HG02678 (cell line): ENCODE measurements around the gene ACTL9.
"Not testable (repeated sequence)": the region's sequence is repeated elsewhere in the genome, so short reads cannot be mapped to it uniquely, and the experiment has no call there.

Experiments
- ATAC-seq: cut with Tn5 transposase; IDR thresholded peaks from one replicate; pipeline ENCODE4 v1.9.1; 2021; ENCODE audit warnings: mild to moderate bottlenecking, moderate library complexity; ENCODE audit not compliant: unreplicated experiment

Gene ACTL9, protein sequence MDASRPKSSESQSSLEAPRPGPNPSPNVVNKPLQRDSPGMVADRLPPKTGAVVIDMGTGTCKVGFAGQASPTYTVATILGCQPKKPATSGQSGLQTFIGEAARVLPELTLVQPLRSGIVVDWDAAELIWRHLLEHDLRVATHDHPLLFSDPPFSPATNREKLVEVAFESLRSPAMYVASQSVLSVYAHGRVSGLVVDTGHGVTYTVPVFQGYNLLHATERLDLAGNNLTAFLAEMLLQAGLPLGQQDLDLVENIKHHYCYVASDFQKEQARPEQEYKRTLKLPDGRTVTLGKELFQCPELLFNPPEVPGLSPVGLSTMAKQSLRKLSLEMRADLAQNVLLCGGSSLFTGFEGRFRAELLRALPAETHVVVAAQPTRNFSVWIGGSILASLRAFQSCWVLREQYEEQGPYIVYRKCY

DNA sequence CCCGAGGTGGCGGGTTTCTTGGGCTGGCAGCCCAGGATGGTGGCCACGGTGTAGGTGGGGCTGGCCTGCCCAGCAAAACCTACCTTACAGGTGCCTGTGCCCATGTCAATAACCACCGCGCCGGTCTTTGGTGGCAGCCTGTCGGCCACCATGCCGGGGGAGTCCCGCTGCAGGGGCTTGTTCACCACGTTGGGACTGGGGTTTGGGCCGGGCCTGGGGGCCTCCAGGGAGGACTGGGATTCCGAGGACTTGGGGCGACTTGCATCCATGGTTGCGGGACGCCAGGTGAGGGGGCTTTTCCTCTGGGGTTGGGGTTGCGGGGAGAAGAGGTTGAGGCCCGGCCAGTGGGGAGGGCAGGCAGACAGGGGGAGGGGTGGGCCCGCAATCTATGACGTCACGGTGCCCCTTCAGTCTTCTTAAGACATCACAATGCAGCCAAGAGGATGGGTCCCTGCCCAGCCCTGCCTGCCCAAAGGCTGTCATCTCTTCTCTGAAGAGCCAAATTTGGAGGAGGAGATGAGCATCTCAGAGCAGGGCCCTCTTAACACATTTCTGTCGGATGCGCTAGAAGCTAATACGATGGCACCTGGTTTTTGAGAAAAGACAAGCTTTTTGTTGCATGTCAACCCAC, at the start of gene ACTL9:
ACTL9 (minus strand) TSS at position 363 of the 631 bp plus-strand sequence; CDS start at position 269, 94 bp downstream.
- ATAC-seq = no peak

DNA sequence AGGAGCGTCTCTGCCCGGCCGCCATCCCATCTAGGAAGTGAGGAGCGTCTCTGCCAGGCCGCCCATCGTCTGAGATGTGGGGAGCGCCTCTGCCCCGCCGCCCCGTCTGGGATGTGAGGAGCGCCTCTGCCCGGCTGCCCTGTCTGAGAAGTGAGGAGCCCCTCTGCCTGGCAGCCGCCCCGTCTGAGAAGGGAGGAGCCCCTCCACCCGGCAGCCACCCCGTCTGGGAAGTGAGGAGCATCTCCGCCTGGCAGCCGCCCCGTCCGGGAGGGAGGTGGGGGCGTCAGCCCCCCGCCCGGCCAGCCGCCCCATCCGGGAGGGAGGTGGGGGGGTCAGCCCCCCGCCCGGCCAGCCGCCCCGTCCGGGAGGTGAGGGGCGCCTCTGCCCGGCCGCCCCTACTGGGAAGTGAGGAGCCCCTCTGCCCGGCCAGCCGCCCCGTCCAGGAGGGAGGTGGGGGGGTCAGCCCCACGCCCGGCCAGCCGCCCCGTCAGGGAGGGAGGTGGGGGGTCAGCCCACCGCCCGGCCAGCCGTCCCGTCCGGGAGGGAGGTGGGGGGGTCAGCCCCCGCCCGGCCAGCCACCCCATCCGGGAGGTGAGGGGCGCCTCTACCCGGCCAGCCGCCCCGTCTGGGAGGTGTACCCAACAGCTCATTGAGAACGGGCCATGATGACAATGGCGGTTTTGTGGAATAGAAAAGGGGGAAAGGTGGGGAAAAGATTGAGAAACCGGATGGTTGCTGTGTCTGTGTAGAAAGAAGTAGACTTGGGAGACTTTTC, 40.9 kb upstream of the ACTL9 start:
- not testable (repeated sequence) for ATAC-seq

DNA sequence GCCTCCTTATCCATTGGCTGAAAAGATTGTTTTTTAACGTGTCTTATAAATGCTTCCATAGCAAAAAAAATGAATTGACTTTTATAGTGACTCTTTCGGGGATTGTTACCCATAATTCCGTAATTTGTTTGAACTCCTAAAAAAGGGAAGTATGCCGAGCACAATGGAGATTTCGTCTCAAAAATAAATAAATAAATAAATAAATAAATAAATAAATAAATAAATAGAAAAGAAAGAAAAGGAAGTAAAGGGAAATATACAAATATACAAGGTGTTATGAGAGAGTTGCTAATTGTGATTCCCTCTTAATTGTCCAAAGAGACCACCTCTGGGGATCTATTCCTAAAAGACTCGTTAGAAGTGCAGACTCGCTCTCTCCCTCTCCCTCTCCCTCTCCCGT, 39.8 kb upstream of the ACTL9 start:
- no peak for ATAC-seq

DNA sequence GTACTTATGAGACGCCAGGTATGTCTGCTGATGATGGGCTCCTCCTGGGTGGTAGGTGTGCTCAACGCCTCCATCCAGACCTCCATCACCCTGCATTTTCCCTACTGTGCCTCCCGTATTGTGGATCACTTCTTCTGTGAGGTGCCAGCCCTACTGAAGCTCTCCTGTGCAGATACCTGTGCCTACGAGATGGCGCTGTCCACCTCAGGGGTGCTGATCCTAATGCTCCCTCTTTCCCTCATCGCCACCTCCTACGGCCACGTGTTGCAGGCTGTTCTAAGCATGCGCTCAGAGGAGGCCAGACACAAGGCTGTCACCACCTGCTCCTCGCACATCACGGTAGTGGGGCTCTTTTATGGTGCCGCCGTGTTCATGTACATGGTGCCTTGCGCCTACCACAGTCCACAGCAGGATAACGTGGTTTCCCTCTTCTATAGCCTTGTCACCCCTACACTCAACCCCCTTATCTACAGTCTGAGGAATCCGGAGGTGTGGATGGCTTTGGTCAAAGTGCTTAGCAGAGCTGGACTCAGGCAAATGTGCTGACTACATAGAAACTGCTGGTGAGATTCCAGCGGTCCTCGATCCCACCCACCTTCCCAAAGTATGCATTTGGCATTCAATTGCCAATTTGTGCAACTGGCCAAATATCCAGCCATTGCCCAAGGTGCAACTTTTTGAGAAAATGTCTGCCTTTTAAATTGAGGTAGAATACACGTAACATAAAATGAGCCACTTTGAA, 33.0 kb upstream of the ACTL9 start:
- ATAC-seq = no peak

DNA sequence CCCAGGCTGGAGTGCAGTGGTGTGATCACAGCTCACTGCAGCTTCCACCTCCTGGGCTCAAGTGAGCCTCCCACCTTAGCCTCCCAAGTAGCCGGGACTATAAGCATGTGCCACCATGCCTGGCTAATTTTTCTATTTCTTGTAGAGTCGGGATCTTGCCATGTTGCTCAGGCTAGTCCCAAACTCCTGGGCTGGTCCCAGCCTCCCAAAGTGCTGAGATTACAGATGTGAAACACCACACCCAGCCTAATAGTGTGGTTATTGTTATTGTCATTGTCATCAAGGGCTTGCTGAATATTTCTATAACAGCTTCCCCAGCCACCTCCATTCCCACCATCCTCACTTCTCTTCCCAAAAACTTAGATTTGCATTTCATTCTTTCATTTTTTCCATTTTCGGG, 25.7 kb upstream of the ACTL9 start:
- ATAC-seq = no peak

DNA sequence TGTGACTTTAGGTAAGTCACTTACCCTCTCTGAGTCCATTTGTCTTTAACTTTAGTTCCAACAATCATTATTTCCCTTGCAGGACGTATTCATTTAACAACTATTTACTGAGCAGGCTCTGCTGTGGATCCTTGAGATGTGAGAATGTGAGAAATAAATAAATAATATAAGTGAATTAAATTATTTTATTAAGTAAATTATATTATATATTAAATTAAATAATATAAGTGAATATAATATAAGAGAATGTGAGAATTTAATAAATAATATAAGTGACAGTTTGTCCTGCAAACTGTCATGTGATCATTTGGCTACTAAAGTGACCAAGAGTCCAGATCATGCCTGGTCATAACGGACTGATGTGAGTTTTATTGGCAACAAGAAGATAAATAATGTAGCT, 23.4 kb upstream of the ACTL9 start:
- no peak for ATAC-seq

DNA sequence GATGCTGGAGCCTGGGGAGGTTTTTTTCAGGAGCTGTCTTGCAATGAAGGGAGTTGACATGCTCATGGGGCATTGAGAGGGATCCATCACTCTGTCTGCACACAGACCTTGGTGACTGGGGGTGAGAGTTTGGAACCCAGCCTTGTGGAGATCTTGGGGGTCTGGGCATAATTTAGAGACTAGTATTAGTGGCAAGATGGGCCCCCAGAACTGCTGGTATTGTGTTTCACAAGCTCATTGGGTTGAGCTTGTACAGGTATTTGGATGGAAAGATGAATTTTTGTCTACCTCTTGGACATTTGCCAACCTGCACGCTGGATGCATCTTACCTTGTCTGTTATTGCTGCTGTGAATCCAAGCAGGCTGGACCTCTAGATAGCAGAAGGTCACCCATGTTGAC, 22.7 kb upstream of the ACTL9 start, which contains the start of gene OR2Z1:
OR2Z1 (plus strand) TSS at position 301 of the 400 bp plus-strand sequence. CDS start 9,395 bp downstream, outside the sequence.
- no peak for ATAC-seq

DNA sequence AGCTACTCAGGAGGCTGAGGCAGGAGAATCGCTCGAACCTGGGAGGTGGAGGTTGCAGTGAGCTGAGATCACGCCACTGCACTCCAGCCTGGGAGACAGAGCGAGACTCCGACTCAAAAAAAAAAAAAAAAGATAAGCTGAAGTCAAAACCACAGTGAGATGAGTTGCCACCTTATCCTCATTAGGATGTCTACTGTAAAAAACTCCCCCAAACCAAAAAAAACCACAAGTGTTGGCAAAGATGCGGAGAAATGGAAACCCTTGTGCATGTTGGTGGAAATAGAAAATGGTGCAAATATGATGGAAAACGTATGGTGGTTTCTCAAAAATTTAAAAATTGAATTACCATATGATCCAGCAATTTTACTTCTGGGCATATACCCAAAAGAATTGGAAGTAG, 11.7 kb upstream of the ACTL9 start:
- not testable (repeated sequence) for ATAC-seq

DNA sequence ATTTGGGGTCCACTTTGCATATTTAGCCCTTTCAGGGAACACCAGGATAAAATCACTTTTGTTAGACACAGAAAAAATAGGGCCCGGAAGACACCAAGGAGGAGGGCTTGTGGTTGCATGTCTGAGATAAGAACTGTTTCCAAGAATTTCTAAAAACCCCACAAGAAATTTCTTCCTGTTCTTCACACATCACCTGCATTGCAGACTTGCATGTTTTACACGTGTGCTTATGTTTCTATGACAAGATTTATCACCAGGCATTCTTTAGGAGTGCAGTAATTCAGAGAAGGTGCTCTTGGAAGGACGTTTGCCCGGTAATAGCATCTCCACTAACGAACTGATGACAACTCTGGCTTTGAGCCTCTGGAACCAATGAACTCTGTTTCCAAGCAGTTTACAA, 7.1 kb upstream of the ACTL9 start:
- no peak for ATAC-seq

DNA sequence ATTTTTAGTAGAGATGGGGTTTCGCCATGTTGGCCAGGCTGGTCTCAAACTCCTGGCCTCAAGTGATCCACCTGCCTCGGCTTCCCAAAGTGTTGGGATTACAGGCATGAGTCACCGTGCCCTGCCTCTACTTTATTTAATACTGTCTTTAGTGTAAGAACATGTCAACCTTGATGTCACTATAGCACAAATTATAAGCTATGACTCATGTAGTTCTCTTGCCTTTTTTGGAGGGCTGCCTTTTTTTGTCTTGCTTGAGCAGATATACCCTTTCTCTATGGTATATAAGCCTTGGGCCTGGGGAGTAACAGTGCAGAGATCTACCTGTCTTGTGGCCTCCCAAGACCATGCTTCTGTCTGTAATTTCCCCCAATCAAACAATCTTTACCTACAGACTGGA, 6.7 kb upstream of the ACTL9 start:
- not testable (repeated sequence) for ATAC-seq

DNA sequence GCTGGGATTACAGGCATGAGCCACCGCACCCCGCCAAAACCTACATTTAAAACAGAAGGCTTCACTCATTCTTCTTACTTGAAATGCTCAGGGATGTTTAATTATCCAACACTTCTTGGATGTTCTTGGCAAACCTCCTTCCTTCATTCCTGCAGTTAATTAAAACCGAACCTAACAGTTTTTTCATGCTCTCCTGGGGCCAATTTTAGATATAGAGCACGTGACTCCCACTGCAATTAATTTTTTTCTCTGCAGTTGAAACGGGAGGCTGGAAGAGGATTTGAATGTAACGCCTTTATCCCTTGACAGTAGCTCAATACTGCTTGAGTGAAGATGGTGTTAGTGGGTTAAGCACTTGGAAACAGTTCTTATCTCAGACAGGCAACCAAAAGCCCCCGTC, 4.6 kb upstream of the ACTL9 start:
- no peak for ATAC-seq

DNA sequence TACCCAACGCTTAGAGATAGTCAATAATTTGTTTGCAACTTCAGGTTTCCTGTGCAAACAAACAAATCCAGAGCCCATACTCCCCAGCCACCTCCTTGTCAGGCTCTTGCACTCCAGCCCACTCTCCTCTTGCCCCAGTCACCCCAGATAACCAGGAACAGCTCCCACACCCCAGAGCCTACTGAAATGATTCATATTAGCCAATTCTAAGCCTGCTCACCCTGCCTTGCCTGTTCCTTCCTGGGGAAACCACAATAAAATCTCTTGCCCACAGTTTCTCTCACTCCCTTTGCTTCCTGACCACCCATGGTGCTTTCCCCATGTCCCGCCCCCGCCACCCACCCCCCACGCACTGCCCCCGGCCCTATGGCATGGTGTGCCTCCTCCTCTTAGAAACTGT, 3.8 kb upstream of the ACTL9 start:
- ATAC-seq = no peak

DNA sequence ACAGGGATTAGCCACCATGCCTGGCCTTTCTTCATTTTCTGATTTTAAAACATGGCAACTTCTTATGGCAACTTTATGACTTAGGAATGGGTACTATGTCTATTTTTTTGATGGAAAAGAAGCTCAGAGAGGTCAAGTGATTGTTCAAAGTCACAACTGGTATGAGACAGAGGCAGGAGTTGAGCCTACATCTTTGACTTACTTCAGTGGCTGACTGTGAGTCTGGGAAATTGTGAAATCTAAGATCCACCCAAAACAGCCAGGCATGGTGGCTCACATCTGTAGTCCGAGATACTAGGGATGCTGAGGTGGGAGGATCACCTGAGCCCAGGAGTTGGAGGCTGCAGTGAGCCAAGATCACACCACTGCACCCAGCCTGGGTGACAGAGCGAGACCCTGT, 2.4 kb upstream of the ACTL9 start:
- ATAC-seq = no peak

DNA sequence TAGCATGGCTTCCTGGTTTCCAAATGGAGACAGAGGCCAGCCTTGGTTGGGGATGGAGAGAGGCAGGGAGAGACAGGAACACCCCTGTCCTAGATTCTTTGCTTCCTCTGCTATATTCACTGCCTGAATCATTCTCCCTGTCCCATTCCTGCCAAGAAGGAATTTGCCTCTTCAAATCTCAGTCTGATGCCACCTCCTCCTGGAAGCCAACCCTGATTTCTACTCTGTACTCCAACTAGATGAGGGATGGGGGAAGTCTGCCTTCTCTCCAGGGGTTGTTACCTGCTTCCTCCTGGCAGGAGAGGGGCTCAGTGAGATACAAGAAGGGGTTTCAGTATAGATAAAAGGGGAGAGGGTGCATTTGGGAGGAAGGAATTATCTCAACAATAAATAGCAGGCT, 1.3 kb upstream of the ACTL9 start:
- ATAC-seq = no peak

DNA sequence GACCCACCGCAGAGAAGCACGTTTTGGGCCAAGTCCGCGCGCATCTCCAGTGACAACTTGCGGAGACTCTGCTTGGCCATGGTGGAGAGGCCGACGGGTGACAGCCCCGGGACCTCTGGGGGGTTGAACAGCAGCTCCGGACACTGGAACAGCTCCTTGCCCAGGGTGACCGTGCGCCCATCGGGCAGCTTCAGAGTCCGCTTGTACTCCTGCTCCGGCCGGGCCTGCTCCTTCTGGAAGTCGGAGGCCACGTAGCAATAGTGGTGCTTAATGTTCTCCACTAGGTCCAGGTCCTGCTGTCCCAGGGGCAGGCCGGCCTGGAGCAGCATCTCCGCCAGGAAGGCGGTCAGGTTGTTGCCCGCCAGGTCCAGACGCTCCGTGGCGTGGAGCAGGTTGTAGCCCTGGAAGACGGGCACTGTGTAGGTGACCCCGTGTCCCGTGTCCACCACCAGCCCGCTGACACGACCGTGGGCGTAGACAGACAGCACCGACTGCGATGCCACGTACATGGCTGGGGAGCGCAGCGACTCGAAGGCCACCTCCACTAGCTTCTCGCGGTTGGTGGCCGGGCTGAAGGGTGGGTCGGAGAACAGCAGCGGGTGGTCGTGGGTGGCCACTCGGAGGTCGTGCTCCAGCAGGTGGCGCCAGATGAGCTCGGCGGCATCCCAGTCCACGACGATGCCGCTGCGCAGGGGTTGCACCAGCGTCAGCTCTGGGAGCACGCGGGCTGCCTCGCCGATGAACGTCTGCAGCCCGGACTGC, 743 bp downstream of the ACTL9 start:
- no peak for ATAC-seq

DNA sequence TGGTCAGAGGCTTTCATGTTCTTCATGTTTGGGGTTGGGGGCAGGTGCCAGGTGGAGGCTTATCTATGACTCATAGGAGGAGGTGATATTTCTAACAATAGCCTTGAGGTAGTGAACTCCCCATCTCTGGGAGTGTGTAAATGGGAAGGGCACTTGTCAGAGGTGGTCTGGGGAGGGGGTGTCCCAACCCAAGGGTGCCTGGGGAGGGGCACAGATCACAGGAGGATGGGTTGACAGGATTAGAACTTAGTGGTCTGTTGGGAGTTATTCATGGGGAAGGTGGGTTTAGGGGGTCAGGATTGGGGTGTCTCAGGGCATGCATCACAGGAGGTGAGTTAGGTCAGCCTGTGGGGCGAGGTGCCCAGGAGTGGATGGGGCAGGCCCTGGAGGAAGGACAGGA, 1.6 kb downstream of the ACTL9 start:
- no peak for ATAC-seq

DNA sequence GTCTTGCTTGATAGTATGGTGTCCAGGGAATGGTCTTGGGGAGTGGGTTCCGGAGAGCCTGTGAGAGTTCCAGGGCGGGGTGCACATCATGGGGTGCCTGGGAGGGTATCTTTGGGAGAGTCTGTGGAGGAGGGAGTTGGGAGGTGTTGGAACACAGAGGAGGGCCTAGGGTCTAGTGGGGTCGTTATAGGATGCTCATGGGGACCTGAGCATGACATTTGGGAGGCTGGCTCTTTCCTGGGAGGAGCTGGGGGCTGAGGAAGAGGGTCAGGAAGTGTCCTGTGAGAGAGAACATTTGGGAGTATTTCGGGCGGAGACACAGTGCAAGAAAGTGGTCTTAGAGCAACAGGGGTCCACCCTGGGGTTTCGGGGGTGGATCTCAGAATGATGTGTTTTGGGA, 2.7 kb downstream of the ACTL9 start:
- no peak for ATAC-seq

DNA sequence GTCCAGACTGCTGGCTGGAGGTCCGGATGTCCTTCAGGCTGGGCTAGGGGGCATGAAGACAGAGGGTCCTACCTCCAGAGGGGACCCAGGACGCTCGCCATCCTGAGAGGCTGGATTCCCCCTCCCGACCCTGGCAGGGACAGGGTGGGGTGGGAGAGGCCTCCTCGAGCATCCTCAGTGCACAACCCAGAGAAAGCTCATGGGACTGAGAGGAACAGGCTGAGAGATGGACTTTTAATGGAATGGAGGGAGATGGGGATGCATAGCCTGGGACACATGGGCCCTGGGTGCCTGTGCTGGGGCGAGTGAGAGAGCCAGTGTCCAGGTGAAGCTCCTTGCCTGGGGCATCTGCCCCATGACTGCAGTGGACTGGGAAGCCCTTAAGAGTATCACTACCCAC, 3.1 kb downstream of the ACTL9 start:
- ATAC-seq = no peak

DNA sequence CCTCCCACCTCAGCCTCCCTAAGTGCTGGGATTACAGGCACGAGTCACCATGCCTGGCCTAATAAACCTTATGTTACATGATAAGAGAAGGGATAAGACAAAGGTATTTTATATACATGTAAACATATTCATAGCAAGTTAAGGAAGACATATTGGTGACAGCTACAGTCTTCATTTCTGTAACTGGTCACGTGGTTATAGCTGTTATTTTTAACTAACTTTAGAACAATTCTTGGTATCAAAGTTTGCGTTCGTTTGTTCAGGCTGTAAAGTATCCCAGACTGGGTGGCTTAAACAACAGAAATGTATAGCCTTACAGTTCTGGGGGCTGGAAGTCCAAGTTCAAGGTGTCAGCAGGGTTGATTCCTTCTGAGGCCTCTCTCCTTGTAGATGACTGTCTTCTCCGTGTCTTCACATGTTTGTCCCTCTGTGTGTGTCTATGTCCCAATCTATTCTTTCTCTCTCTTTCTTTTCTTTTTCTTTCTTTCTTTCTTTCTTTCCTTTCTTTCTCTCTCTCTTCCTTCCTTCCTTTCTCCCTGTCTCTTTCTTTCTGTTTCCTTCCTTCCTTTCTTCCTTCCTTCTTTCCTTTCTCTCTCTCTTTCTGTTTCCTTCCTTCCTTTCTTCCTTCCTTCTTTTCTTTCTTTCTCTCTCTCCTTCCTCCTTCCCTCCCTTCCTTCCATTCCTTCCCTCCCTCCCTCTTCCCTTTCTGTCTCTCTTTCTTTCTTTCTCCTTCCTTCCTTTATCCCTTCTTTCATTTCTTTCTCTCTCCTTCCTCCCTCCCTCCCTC, 7.6 kb downstream of the ACTL9 start:
- no peak for ATAC-seq
